Effector memory CD8-positive, alpha-beta T cell (primary cell): ENCODE measurements around the gene PNRC2.
"Not testable (repeated sequence)": the region's sequence is repeated elsewhere in the genome, so short reads cannot be mapped to it uniquely, and the experiment has no call there.

Source experiments
- ATAC-seq: fragments of 150-1000 bp; cut with Tn5 transposase; replicated peaks from 2 replicates; pipeline ENCODE4 v1.10.0; 2021; ENCODE audit warnings: mild to moderate bottlenecking, moderate library complexity
- DNase-seq, 3 experiments: peaks; one replicate each; pipeline ENCODE4 v3.0.0; 2021
- H3K27ac Mint-ChIP-seq, 2 donors: one replicate each; pipeline ENCODE4 v1.8.0; 2022; ENCODE audit warnings: mild to moderate bottlenecking in 2 of 2, mixed read lengths in 2 of 2, moderate library complexity in 2 of 2
- H3K27me3 Mint-ChIP-seq, 2 donors: one replicate each; pipeline ENCODE4 v1.8.0; 2022; ENCODE audit warnings: mixed read lengths in 2 of 2
- H3K36me3 Mint-ChIP-seq: one replicate; pipeline ENCODE4 v1.8.0; 2022; ENCODE audit warnings: mild to moderate bottlenecking, moderate library complexity, mixed read lengths; ENCODE audit not compliant: insufficient read depth
- H3K4me1 Mint-ChIP-seq, 2 donors: one replicate each; pipeline ENCODE4 v1.8.0; 2022; ENCODE audit warnings: low read depth in 2 of 2, mixed read lengths in 2 of 2
- H3K4me3 Mint-ChIP-seq, 2 donors: one replicate each; pipeline ENCODE4 v1.8.0; 2022; ENCODE audit warnings: mild to moderate bottlenecking in 2 of 2, mixed read lengths in 2 of 2, moderate library complexity in 2 of 2
- H3K9me3 Mint-ChIP-seq, 2 donors: one replicate each; pipeline ENCODE4 v1.8.0; 2022; ENCODE audit warnings: mixed read lengths in 2 of 2

Gene PNRC2

GRCh38 chr1:23925279-23925678, 34.3 kb upstream of the PNRC2 start:
- Mint-ChIP-seq H3K9me3 (no peaks in the 10 kb centered on the region), H3K27me3 (peaks cover 6 to 35% of the 10 kb centered on the region in 2 donors), H3K4me1 (no peaks in the 10 kb centered on the region), H3K36me3 (no peaks in the 10 kb centered on the region), H3K4me3 (no peak overlapping the region), H3K27ac (no peak overlapping the region)
- no peak for ATAC-seq
- DNase-seq, result no peak

- DNase-seq, result no peak
- H3K4me1 Mint-ChIP-seq, result no peaks in the 10 kb centered on the region
- no peak overlapping the region for H3K27ac Mint-ChIP-seq
- ATAC-seq, result no peak
- H3K27me3 Mint-ChIP-seq, result peaks cover 10 to 35% of the 10 kb centered on the region in 2 donors
- no peaks in the 10 kb centered on the region for H3K9me3 Mint-ChIP-seq
- no peak overlapping the region for H3K4me3 Mint-ChIP-seq
- H3K36me3 Mint-ChIP-seq, result no peaks in the 10 kb centered on the region
Observed at GRCh38 chr1:23927097-23927496, 32.5 kb upstream of the PNRC2 start.

GRCh38 chr1:23928789-23929188, 30.8 kb upstream of the PNRC2 start:
- H3K9me3 Mint-ChIP-seq, result no peaks in the 10 kb centered on the region
- no peak overlapping the region for H3K27ac Mint-ChIP-seq
- no peak for DNase-seq
- ATAC-seq, result no peak
- peaks cover 10 to 35% of the 10 kb centered on the region in 2 donors for H3K27me3 Mint-ChIP-seq
- H3K4me1 Mint-ChIP-seq, result no peaks in the 10 kb centered on the region
- H3K4me3 Mint-ChIP-seq, result no peak overlapping the region
- no peaks in the 10 kb centered on the region for H3K36me3 Mint-ChIP-seq

GRCh38 chr1:23930270-23930669, 29.4 kb upstream of the PNRC2 start:
- Mint-ChIP-seq H3K9me3 (no peaks in the 10 kb centered on the region), H3K36me3 (no peaks in the 10 kb centered on the region), H3K27me3 (peaks cover 10 to 35% of the 10 kb centered on the region in 2 donors), H3K4me1 (no peaks in the 10 kb centered on the region), H3K27ac (no peak overlapping the region), H3K4me3 (no peak overlapping the region)
- no peak for ATAC-seq
- DNase-seq, result no peak

- no peaks in the 10 kb centered on the region for H3K36me3 Mint-ChIP-seq
- DNase-seq, result no peak
- H3K4me1 Mint-ChIP-seq, result no peaks in the 10 kb centered on the region
- H3K4me3 Mint-ChIP-seq, result no peak overlapping the region
- H3K9me3 Mint-ChIP-seq, result no peaks in the 10 kb centered on the region
- no peak overlapping the region for H3K27ac Mint-ChIP-seq
- no peak for ATAC-seq
- H3K27me3 Mint-ChIP-seq, result peaks cover 10 to 35% of the 10 kb centered on the region in 2 donors
Observed at GRCh38 chr1:23930861-23931490, 28.7 kb upstream of the PNRC2 start.

GRCh38 chr1:23931491-23931880, 28.1 kb upstream of the PNRC2 start:
- Mint-ChIP-seq H3K4me3 (no peak overlapping the region), H3K27me3 (peaks cover 10 to 31% of the 10 kb centered on the region in 2 donors), H3K36me3 (no peaks in the 10 kb centered on the region), H3K27ac (no peak overlapping the region), H3K4me1 (no peaks in the 10 kb centered on the region), H3K9me3 (no peaks in the 10 kb centered on the region)
- ATAC-seq, result no peak
- no peak for DNase-seq

GRCh38 chr1:23936481-23937176, 23.0 kb upstream of the PNRC2 start:
- DNase-seq, result no peak
- peaks cover 0 to 3% of the 10 kb centered on the region in 2 donors for H3K4me1 Mint-ChIP-seq
- H3K27me3 Mint-ChIP-seq, result peaks cover 9 to 11% of the 10 kb centered on the region in 2 donors
- H3K36me3 Mint-ChIP-seq, result peaks cover 2% of the 10 kb centered on the region
- no peaks in the 10 kb centered on the region for H3K9me3 Mint-ChIP-seq
- no peak overlapping the region for H3K27ac Mint-ChIP-seq
- no peak overlapping the region for H3K4me3 Mint-ChIP-seq
- no peak for ATAC-seq

GRCh38 chr1:23947366-23947765, 12.3 kb upstream of the PNRC2 start:
- ATAC-seq (no peak), DNase-seq (no peak)
- Mint-ChIP-seq H3K27ac (no peak overlapping the region), H3K36me3 (no peaks in the 10 kb centered on the region), H3K27me3 (peaks cover 10 to 20% of the 10 kb centered on the region in 2 donors), H3K4me3 (no peak overlapping the region), H3K4me1 (no peaks in the 10 kb centered on the region), H3K9me3 (no peaks in the 10 kb centered on the region)

GRCh38 chr1:23953020-23953419, 6.6 kb upstream of the PNRC2 start:
- no peak for ATAC-seq
- H3K27me3 Mint-ChIP-seq, result no peaks in the 10 kb centered on the region
- H3K27ac Mint-ChIP-seq, result no peak overlapping the region
- H3K36me3 Mint-ChIP-seq, result no peaks in the 10 kb centered on the region
- no peak for DNase-seq
- peaks cover under 1 to 4% of the 10 kb centered on the region in 2 donors for H3K4me1 Mint-ChIP-seq
- H3K9me3 Mint-ChIP-seq, result no peaks in the 10 kb centered on the region
- no peak overlapping the region for H3K4me3 Mint-ChIP-seq

GRCh38 chr1:23957096-23957495, 2.5 kb upstream of the PNRC2 start:
- Mint-ChIP-seq H3K36me3 (peaks cover 29% of the 10 kb centered on the region), H3K4me3 (no peak overlapping the region), H3K27ac (peak overlapping the region; percentile 57 to 98), H3K27me3 (no peaks in the 10 kb centered on the region), H3K4me1 (peaks cover 20 to 28% of the 10 kb centered on the region in 2 donors), H3K9me3 (no peaks in the 10 kb centered on the region)
- DNase-seq (no peak), ATAC-seq (no peak)

- not testable (repeated sequence) for H3K9me3 Mint-ChIP-seq, ATAC-seq, DNase-seq, H3K27me3 Mint-ChIP-seq
- peaks cover 28% of the 10 kb centered on the region in 2 donors for H3K4me1 Mint-ChIP-seq
- peak overlapping the region; percentile 99 for H3K4me3 Mint-ChIP-seq
- peaks cover 38% of the 10 kb centered on the region for H3K36me3 Mint-ChIP-seq
- H3K27ac Mint-ChIP-seq, result peak overlapping the region; percentile 98 to 99
Observed at GRCh38 chr1:23958040-23958809, 1.4 kb upstream of the PNRC2 start.

GRCh38 chr1:23958810-23959460, 693 bp upstream of the PNRC2 start:
- Mint-ChIP-seq H3K9me3 (no peaks in the 10 kb centered on the region), H3K4me1 (peaks cover 29 to 32% of the 10 kb centered on the region in 2 donors), H3K36me3 (peaks cover 45% of the 10 kb centered on the region), H3K27me3 (no peaks in the 10 kb centered on the region), H3K4me3 (peak overlapping the region; percentile 99), H3K27ac (peak overlapping the region; percentile 98 to 99)
- ATAC-seq (peak; percentile 83), DNase-seq (peak; percentile 88 to 90 (median 89))

GRCh38 chr1:23960291-23961020, 828 bp downstream of the PNRC2 start:
- Mint-ChIP-seq H3K4me3 (peak overlapping the region; percentile 99), H3K4me1 (peaks cover 33 to 40% of the 10 kb centered on the region in 2 donors), H3K27ac (peak overlapping the region; percentile 98 to 99), H3K36me3 (peaks cover 55% of the 10 kb centered on the region), H3K27me3 (no peaks in the 10 kb centered on the region), H3K9me3 (no peaks in the 10 kb centered on the region)
- ATAC-seq, result no peak
- no peak for DNase-seq
